Left lung (tissue), 10 donors: ENCODE measurements around the gene TREM2. TPM values are rescaled to one million over a fixed set of nuclear protein-coding genes. Genes with fewer than 3 reads are reported as not detected.

Experiments used
- ATAC-seq: fragments of 200-7000 bp; cut with Tn5 transposase; one replicate; pipeline ENCODE4 v1.9.1; 2020; ENCODE audit warnings: moderate library complexity
- DNase-seq, 4 donors: peaks; one replicate each; pipeline ENCODE4 v3.0.0-alpha.2; 2013 to 2020
- H3K27ac ChIP-seq, 2 donors: fragments of 200-600 bp; sonication (generic) in 1 of 2; one replicate each; pipeline versions ENCODE4 v1.5.0 to v1.8.0; 2020 to 2021
- H3K27me3 ChIP-seq, 2 donors: fragments of 200-600 bp; sonication (generic) in 1 of 2; one replicate each; pipeline versions ENCODE4 v1.5.0 to v1.8.0; 2020 to 2021
- H3K36me3 ChIP-seq, 2 donors: fragments of 200-600 bp; sonication (generic) in 1 of 2; one replicate each; pipeline versions ENCODE4 v1.5.0 to v1.8.0; 2020 to 2021
- H3K4me1 ChIP-seq, 2 donors: fragments of 200-600 bp; one replicate each; pipeline ENCODE4 v1.8.0; 2021
- H3K4me3 ChIP-seq, 2 donors: fragments of 200-600 bp; sonication (generic) in 1 of 2; one replicate each; pipeline versions ENCODE4 v1.5.0 to v1.8.0; 2020 to 2021; ENCODE audit warnings: mild to moderate bottlenecking in 1 of 2
- H3K9me3 ChIP-seq, 2 donors: fragments of 200-600 bp; sonication (generic) in 1 of 2; one replicate each; pipeline versions ENCODE4 v1.5.0 to v1.8.0; 2020 to 2021
- CTCF ChIP-seq, 2 donors: fragments of 200-600 bp; sonication (generic) in 1 of 2; IDR thresholded peaks; one replicate each; pipeline versions ENCODE4 v1.5.0 to v1.8.0; 2021; ENCODE audit warnings: antibody characterized with exemption in 2 of 2
- intact Hi-C, 2 donors: fragments of 100-400 bp; cut with DNase I; formaldehyde crosslinking; loops; one replicate each; pipeline versions ENCODE4 v1.11.2 to v1.14.2; 2022
- polyA plus RNA-seq, 6 donors: library from polyadenylated mRNA; unstranded; fragments of 120-200 nt; gene quantifications; one replicate each; pipeline ENCODE4 v1.2.1, GENCODE V29; 2013; ENCODE audit not compliant: insufficient read length in 6 of 6
- total RNA-seq, 2 donors: library from RNA; stranded (reverse); fragmentation: NEBNext Ultra II Directional; extraction: Animal tissue kit (Norgen Biotek cat#: 25700); gene quantifications; one replicate each; pipeline ENCODE4 v1.2.1, GENCODE V29; 2021
- donor health status: DM: no; HTN: yes; CAD: no.
- donor health status: DM: no; HTN: no; CAD: no.

The TREM2 gene
- total and polyA plus RNA-seq, 8 donors: 0.20 to 29.2 (median 0.57) TPM; not detected in 1

GRCh38 chr6:41150671-41151070, 12.2 kb downstream of the TREM2 start:
- H3K27me3 ChIP-seq: no peaks in the 10 kb centered on the region
- no peaks in the 10 kb centered on the region for H3K9me3 ChIP-seq
- ATAC-seq (no peak), DNase-seq (no peak)
- no peak overlapping the region for H3K4me3 ChIP-seq
- H3K4me1 ChIP-seq: no peaks in the 10 kb centered on the region
- TF ChIP-seq CTCF (IDR thresholded peaks at IDR 0.05): no peak
- H3K36me3 ChIP-seq: no peaks in the 10 kb centered on the region
- intact Hi-C loops: no loop called here
- H3K27ac ChIP-seq: no peak overlapping the region

- Histone ChIP-seq H3K27me3 (no peaks in the 10 kb centered on the region), H3K4me1 (no peaks in the 10 kb centered on the region), H3K27ac (no peak overlapping the region), H3K9me3 (no peaks in the 10 kb centered on the region), H3K4me3 (no peak overlapping the region), H3K36me3 (no peaks in the 10 kb centered on the region)
- intact Hi-C loops: no loop called here
- TF ChIP-seq CTCF (IDR thresholded peaks at IDR 0.05): no peak
- DNase-seq: no peak
- no peak for ATAC-seq
Observed at GRCh38 chr6:41147917-41148316, 15.0 kb downstream of the TREM2 start.

GRCh38 chr6:41136911-41137310, 26.0 kb downstream of the TREM2 start:
- Histone ChIP-seq H3K4me3 (no peak overlapping the region), H3K27me3 (no peaks in the 10 kb centered on the region), H3K9me3 (no peaks in the 10 kb centered on the region), H3K36me3 (peaks cover 0 to 32% of the 10 kb centered on the region in 2 donors), H3K4me1 (no peaks in the 10 kb centered on the region), H3K27ac (no peak overlapping the region)
- TF ChIP-seq CTCF (IDR thresholded peaks at IDR 0.05): no peak
- ATAC-seq (no peak), DNase-seq (no peak)
- intact Hi-C loops: no loop called here

- ATAC-seq (no peak), DNase-seq (no peak)
- Histone ChIP-seq H3K27me3 (no peaks in the 10 kb centered on the region), H3K4me1 (no peaks in the 10 kb centered on the region), H3K9me3 (no peaks in the 10 kb centered on the region), H3K4me3 (no peak overlapping the region), H3K36me3 (peaks cover 0 to 24% of the 10 kb centered on the region in 2 donors), H3K27ac (no peak overlapping the region)
- no peak for TF ChIP-seq CTCF (IDR thresholded peaks at IDR 0.05)
- intact Hi-C loops: no loop called here
Observed at GRCh38 chr6:41135062-41135832, 27.7 kb downstream of the TREM2 start.

GRCh38 chr6:41132254-41132653, 30.7 kb downstream of the TREM2 start:
- Histone ChIP-seq H3K4me3 (no peak overlapping the region), H3K36me3 (peaks cover 0 to 19% of the 10 kb centered on the region in 2 donors), H3K27ac (no peak overlapping the region), H3K27me3 (no peaks in the 10 kb centered on the region), H3K4me1 (no peaks in the 10 kb centered on the region), H3K9me3 (no peaks in the 10 kb centered on the region)
- ATAC-seq: no peak
- DNase-seq: no peak
- TF ChIP-seq CTCF (IDR thresholded peaks at IDR 0.05): no peak
- intact Hi-C loops: no loop called here
